Fibroblast of the aortic adventitia (primary cell): ENCODE results near the gene ZHX3. TPM values are rescaled to one million over a fixed set of nuclear protein-coding genes. Genes with fewer than 3 reads are reported as not detected.

Experiments
- DNase-seq: peaks from one replicate; pipeline ENCODE4 v3.0.0-alpha.2; 2010; ENCODE audit warnings: low read depth
- H3K4me3 ChIP-seq: 2 replicates; pipeline ENCODE4 v1.5.1; 2011; ENCODE audit warnings: low read depth, mild to moderate bottlenecking, control low read depth, low read length, moderate library complexity
- CTCF ChIP-seq: IDR thresholded peaks from 2 replicates; pipeline ENCODE4 v1.5.1; 2011; ENCODE audit warnings: mild to moderate bottlenecking, low read length, control low read depth, inconsistent platforms; ENCODE audit not compliant: insufficient read depth
- total RNA-seq: library from RNA; depleted of rRNA; stranded (reverse); fragments of >200 nt; gene quantifications from 2 replicates; pipeline ENCODE4 v1.2.3, GENCODE V29; 2012; ENCODE audit warnings: low replicate concordance

Gene ZHX3
- total RNA-seq, 1 donor: 47.2 TPM

DNA sequence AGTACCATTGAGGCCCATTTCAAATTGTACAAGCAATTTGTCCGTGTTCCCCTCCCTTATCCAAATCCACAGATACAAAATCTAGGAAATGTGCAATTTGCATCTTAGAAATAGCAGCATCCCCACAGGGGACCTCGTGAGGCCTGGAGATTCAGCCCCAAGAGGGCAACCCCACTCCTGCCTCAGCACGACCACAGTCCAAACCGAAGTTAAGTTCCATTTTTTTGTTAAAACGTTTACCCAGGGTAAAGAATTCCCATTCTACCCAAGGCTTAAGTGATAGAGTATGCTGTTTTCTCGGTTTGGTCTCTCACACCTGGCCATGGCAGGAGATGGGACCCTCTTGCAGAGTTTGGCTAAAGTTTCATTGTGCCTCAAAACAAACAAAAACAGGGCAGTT lies 139.0 kb downstream of the ZHX3 start:
- DNase-seq: no peak
- H3K4me3 ChIP-seq: no peak overlapping the region
- no peak for TF ChIP-seq CTCF

DNA sequence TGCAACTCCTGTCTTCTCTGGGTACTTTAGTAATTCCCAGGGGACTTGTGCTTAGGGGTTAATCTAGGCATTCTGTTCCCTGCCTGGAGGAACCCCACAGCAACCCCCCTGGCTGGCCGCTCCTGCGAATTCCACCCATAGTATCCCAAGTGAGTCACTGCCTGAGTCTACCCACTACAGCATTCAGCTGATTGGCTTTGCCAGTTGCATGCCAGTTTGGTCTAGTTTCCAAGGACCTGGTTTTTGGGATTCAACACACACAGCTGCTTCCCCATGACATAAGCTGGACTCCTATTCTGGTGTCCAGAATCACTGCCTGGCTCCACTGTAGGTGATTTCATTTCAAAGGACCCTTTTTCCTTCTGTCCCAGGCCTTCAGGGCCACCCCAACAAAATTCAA lies 139.9 kb downstream of the ZHX3 start:
- no peak for TF ChIP-seq CTCF
- H3K4me3 ChIP-seq: no peak overlapping the region
- peak; percentile 93 for DNase-seq

- no peak for DNase-seq
- no peak overlapping the region for H3K4me3 ChIP-seq
- no peak for TF ChIP-seq CTCF
Observed at GRCh38 chr20:41176711-41177552, 140.6 kb downstream of the ZHX3 start.

DNA sequence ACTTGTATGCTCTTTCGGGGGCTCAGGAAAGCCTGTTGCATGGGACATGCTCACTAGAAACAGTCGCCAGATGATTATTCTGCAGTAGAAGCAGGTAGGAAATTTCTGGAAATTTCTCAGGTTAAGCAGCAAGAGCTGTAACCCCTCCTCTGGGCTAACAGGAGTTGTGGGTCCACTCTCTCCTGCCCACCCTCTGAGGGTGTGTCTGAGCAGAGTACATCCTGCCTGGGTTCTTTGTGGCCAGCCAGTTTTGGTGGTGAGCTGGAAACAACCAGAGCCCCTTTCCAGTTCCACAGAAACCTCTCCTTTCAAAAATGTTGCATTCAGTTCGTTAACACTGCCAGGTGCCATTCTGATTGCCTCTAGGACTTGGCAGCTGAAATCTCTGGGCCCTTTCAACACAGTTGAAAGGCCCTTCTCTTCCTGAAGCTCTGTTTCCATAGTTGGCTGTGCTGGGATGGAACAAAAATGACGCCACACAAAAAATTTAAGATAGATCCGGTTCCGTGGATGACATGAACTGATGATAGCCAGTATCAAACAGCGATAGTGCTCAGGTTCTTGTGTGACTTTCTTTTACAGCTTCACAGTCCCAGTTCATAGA lies 141.7 kb downstream of the ZHX3 start:
- no peak for TF ChIP-seq CTCF
- DNase-seq: no peak
- H3K4me3 ChIP-seq: no peak overlapping the region

DNA sequence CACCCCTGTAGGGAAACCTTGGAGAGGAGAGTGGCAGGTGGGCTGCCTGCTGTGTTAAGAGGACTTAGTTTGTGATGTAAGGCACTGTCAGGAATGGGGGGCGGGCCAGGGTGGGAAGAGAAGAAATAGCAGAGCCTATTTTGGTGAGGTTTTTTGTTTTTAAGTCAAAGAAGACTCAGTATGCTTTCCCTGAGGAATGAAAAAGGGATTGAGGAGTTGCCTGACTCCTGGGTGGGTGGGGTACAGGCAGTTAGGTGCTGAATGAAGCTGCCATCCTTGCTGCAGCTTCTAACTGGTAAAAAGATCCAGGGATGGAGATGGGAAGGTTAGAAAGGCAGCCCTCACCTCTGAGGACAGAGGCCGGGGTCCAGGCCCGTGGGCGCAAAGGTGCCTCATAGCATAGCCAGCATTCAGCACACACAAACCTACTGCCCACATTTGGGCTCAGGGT lies 142.3 kb downstream of the ZHX3 start:
- DNase-seq: no peak
- H3K4me3 ChIP-seq: no peak overlapping the region
- TF ChIP-seq CTCF: no peak

GRCh38 chr20:41174782-41175181 lies 142.7 kb downstream of the ZHX3 start:
- no peak for DNase-seq
- TF ChIP-seq CTCF: no peak
- H3K4me3 ChIP-seq: no peak overlapping the region
